Activated CD4-positive, CD25-positive, alpha-beta regulatory T cell treated with anti-CD3 and anti-CD28 coated beads, Interleukin-2, amount 50 U/mL, for 24 hours (primary cell): Measurements from ENCODE around the gene SGIP1.
A peak's percentile ranks its signal among the peaks of the same experiment; 100 is the strongest.

Experiments
- ATAC-seq, 2 donors: fragments of 150-1000 bp; cut with Tn5 transposase; one replicate each; pipeline ENCODE4 v1.10.0; 2021; ENCODE audit warnings: mild to moderate bottlenecking in 1 of 2, moderate library complexity in 1 of 2

The SGIP1 gene

DNA sequence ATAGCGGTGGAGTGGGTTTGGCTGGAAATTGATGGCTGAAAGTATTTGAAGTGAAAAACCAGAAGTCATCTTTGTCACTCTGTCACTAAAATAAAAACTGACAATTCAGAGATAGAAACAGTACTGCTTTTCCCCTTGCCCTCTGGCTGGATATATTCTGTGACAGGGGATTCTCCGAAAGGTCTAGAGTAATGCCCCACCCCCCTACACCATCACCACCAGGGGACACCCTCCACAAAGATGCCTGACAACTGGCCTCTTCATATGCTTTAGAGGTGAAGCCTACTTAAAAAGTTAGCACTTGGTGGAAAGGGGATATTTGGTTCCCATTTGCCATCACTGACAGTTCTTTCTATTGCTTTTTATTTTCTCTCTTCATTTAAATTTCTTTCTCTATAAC lies 73.5 kb downstream of the SGIP1 start:
- ATAC-seq = no peak

DNA sequence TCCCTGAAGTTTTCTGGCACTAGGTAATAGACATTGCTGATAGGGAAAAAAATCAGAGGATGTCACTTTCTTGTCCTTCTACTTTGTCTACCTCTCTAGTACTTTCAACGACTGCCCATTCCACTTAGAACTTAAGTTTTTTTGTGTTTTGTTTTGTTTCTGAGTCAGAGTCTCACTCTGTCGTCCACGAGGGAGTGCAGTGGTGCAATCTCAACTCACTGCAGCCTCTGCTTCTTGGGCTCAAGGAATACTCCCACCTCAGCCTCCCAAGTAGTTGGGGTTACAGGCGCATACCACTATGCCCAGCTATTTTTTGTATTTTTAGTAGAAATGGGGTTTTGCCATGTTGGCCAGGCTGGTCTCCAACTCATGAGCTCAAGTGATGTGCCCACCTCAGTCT lies 79.2 kb downstream of the SGIP1 start:
- ATAC-seq = no peak

DNA sequence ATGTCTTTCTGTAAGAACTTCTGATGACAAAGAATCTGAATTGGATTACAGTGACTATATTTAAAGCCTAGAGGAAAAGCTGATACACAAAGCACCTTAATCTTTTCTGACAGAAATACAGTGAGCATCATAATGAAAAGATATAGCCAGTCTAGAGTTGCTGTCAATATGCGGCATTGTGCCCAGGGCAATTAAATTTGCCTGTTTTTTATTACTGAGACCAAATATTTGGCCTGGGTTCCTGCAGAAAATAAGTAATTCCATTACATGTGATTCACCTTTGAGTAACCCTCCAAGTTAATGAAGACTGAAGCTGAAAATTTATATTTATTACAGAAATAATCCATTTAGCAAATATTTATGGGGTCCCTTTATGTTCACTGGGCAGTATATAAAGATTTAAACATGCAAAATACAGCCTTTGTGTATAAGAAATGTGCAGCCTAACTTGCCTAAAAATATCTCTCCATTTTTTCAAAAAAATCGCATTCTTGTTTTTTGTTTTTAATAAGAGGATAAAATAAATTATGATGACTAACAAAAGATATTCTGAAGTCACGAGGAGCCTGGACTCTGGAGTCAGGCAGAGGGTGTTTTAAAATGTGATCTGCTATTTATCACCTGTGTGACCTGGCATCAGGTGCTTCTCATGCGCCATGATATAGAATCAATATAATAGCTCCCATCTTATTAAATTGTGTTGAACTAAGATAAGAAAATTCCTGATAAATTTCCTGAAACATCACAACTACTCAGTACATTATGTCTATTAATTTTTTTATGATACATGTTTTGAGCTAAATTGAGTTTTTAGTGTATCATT lies 83.6 kb downstream of the SGIP1 start:
- ATAC-seq = no peak

DNA sequence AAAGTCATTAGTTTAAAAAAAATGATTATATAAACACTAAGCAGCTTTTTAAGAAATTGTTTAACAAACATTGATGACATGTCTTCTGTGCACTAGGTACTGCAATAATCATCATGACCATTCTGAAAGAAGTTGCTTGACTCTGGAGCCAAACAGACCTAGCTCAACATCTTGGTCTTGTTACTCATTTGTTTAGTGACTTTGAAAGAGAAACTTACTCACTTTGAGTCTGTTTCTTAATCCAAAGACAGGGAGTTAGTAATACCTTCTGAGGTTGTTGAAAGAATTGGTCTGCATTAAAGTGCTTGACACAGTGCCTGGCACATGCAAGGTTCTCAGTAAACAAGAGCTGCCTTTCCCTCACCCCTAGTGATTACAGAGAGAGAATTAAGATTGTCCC lies 84.4 kb downstream of the SGIP1 start:
- ATAC-seq = peak; percentile 27 to 58

DNA sequence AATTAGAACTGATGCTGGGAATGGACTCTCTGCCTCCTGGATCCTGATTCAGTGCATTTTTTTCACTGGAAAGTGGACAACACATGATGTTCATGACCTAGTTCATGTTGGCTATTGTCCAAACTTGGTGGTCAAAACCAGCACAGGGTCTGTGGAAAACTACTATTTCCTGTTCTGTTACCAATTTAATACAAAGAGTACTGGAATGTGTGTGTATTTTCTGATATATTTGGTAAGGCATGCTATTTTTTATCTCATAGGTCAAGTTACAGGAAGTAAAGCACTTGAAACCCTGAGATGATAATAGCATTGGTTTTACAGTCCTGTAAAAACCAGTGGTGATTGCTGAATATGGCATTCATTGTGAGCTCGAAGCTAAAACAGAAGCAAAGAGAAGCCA lies 89.9 kb downstream of the SGIP1 start:
- ATAC-seq = no peak

DNA sequence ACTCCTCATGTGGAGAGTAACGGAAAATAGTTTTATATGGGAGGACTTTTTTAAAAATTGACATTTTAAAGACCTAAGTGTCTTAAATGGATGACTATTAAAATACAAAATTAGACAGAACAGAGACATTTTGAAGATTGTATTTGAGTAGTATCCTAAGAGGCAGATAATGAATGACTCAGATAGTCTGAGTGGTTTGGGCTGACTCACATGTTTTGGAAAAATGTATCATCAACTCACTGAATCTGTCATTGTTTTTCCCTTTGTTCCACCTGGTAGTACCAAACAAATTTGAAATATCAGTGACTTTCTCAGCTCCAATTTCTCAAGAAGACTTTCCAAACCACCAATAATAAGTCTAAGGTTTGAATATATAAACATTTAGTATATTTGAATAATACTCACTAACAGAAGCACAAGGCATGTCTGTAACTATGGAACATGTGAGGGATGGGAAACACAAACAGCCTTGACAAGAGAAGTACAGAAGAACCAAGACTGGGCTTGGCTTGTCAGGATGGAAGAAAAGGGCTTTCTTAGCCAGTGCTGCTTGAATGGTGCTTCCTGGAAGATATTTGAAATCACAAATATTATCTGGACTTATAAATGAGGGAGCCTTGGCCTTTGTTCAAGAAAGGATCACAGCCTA lies 90.6 kb downstream of the SGIP1 start:
- ATAC-seq = peak; percentile 71 to 74

DNA sequence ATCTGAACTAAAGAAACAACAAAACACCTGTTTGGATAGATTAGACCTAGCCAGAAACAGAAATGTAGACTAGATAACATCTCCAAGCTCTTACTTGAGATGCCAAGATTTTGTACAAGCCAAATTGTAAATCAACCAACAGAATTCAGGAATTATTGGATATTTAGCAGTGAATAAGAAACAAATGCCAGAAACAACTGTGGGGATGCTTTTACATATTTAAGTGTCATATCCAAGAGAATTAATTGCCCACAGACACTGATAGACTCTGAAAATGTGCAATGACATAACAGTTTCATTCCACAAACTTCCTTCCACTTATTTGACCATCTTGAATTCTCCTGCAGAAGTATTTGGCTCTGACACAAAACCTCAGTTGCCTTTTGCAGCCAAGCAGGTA lies 92.3 kb downstream of the SGIP1 start:
- ATAC-seq = no peak

DNA sequence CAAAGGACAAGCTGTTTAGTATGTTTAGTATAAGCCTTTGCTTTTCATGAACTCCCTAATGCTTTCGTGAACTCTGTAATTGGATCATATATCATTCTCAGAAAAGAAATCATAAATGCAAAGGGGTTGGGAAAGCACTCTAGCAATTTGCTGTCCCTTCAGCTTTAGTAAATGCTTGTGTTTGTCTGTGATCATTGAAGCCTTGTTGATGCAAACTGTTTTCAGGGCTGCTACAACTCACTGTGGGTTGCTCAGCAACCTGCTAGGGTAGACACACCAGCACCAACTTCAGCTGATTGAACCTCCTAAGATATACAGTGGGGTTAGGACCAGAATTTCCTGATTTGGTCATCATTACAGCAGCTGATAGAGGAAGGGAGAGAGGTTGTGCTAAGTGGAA lies 95.0 kb downstream of the SGIP1 start:
- ATAC-seq = no peak

DNA sequence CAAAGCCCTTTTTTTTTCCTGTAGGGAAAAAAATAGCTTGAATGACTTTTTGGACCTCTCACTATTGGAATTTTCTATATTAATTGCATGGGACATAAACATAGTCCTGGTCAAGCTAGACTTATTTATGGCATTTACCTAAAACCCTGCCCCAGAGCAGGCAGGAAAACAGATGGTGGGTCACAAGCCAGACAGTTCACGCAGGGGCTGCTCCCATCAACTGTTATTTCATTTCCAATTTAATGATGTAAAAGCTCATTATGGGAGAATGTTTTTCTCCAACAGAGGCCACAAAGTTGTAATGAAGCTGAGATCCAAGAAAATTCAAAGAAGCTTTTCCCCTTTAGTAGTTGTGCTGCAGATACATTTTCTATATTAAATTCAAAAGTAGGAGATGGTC lies 99.2 kb downstream of the SGIP1 start:
- ATAC-seq = no peak

DNA sequence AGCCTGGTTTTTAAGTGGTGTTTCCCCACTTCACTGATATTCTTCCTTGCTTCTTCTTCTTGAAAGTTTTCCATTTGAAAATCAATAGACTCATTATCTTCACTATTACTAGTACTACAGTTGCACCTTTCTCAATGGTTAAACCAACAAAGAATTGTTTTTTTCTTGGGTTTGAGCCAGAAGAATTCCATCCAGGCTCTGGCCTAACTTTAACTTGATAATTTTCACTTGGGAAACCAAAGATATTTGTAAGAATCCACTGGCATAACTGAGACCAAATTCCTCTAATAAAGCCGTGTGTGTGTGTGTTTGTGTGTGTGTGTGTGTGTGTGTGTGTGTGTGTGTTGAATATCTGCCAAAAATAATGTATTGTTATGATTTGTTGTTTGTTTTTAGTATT lies 103.2 kb downstream of the SGIP1 start:
- ATAC-seq = no peak

DNA sequence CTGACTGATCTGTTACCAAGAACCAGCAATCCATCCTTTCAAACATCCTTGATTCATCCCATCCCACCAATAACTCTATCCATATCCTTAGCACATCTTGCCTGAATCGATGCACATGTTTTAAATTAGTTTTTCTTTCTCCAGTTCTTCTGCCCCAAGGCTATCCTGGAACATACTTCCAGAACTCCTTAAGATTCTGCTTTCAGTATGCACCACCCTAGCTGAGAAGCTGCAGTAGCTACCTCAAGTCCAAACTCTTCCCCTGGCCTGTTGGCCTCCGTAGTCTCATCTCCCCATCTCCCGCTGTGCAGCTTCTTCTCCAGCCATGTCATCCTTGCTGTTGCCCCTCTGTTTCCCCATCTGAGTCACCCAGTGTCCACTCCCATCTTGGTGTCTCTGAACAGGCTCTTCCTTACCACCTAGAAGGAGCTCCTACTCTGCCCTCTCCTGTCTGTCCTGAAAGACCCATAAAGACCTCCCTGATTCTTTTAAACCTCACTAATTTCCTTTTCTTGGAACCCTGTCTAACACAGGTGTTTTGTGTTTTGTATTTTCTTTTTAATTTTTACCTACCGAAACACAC lies 108.0 kb downstream of the SGIP1 start:
- ATAC-seq = no peak

DNA sequence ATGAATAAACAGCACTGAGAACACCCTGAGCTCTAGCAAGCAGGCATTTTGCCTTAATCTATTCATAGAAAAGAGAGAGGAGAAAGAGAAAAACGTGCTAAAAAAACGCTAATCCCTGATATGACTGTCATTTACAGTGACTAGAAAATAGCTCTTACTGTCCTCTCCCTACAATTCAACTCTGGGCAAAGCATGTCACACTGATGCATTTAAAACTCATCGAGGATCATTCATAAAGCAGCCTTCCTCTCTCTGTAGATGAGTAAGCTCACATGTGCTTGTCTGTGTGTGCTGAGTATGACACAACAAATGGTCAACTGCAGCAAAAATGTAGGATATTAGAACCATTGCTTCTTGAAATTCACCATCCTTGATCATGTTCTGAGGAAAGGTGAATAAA lies 109.0 kb downstream of the SGIP1 start:
- ATAC-seq = no peak

DNA sequence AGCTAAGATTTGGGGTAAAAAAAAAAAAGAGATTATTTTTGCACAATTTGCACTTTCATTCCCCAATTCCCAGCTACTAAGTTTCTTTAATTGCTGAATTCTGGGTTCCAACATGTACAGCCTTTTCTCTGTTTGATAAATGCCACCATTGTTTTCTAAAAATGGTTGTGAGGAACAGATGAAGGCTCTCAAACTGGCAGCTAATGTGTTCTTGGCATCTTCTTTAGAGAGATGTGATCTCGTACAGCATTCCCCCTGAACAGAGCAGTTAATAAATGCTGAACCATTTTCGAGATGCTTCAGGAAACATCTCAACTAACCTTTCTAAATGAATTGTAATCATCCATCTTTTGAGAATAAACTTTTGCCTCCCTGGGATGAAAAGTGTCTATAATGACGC lies 110.4 kb downstream of the SGIP1 start:
- ATAC-seq = no peak

DNA sequence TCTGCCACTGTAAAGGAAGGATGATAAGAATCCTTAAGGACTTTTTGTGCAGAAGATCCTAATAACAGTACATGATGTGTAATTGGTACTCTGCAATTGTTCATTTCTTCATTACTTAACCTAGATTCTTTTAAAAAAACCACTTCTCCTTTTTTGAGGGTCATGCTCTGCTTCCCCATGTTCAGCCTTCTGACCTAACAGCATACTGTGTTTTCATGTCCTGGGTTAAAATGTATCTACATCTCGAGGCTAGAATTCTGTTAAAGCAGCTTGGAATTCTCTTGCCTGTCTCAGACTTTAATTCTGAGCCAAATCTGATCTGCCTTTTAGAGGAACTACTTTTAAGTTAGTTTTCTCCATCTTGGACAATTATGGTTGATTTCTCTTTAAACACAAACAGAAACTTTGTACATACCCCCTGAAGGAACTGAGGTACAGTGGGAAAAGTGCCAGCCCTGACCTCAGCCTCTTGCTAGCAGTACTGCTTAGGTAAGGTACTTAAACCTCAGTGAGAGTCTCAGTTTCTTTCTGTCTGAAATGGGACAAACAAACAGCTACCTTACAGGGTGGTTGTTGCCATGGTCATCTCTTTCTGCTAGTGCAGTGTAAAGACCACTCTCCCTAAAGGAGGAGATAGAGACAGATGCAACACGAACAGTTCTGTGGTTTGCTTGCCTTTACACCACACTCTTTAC lies 115.1 kb downstream of the SGIP1 start:
- peak in 1 of 2 donors; percentile 21 for ATAC-seq

DNA sequence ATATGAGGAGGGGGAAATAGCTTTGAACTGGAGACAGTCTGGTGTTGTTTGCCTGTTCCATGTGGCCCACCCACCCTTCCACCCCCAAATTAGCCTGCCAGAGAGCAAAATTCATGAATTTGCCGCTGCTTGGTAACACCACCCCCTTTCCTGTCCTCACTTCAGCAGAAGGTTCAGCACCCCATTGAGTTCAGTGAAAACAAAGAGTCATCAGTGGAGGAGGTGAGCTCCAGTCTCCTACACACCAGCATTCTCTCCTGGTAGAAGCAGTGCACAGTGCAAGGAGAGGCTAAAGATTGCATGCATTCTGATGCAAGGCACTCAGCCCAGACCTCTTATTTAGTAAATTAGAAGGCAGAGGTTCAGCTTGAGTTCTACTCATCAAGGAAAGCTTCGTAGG lies 118.6 kb downstream of the SGIP1 start:
- no peak for ATAC-seq

DNA sequence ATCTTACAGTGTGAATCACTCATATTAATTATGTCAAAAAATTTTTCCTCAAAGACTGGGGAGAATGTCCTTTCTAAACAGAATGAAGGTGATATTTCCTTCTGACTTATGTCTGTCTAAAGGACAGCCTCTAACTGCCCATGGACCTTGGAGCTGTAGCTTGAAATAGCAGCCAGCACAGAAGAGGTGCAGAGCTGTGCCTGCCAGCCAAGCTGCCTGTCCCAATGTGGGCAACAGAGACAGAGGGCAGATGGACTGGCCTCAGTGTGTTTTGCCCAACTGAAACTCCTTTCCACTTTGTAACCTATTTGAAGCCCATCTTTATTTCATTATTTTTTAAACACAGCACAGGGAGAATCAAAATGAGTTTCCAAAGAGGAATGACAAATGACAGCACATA lies 120.7 kb downstream of the SGIP1 start:
- ATAC-seq = no peak

DNA sequence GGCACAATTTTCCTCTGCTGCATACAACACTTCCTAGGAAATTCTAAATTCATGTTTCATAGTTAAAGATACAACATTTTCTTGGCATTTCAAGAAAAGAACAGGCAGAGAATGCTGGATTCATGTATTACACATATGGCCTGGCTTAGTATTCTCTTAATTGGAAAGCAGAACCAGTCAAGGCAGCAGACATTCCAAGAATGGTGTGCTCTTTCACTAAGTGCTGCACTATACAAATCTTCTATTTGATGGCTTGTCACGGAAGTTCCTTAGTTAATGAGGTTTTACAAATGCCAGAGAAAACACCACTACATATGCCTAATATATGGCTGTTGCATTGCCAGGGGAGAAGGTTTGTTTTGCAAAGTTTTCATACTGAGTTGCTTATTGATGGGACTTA lies 137.5 kb downstream of the SGIP1 start:
- no peak for ATAC-seq

DNA sequence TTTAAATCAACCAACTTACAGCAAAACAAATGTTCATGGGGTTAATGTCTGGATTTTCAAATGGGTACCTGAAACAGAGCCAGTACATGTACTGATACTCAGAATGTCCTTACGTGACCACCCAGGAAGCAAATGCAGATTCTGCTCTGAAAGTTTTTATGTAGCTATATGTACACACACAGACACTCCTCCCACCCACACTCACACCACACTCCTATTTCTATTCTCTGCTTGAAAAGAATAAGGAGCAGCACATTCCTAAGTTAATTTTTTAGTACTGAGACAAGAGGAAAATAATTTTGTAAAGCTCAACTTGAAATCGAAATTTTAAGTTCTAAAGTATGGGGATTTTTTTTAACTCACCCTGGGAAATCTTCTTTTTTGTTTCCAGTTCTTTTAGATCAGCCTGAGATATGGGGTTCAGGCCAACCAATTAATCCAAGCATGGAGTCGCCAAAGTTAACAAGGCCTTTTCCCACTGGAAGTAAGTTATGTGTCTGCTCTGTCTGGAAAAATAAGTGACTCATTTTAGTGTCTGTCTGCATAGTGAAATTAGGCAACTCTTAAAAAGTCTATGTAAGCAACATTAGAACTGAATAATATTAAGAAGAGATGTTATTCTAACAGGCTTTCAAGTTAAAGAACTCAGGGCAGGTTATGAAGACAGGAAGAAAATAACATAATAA lies 142.8 kb downstream of the SGIP1 start:
- no peak for ATAC-seq

DNA sequence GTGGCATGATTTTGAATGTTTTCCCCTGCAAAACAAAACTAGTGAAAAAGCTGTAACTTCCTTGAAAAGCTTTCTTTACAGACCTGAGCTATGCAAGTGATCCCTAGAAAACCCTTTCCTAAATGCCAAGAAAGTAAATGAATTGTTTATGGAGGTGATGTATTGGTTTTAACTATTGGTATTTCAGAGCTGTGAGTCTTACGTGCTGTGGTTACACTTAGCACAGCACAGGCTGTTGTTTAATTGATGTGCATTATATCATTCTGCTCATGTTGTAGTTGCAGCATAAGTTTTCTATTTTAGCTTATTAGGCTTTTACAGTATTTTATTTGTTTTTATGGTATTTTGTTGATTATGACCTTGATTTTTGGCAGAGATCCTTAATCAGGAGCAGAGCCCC lies 144.2 kb downstream of the SGIP1 start:
- no peak for ATAC-seq

DNA sequence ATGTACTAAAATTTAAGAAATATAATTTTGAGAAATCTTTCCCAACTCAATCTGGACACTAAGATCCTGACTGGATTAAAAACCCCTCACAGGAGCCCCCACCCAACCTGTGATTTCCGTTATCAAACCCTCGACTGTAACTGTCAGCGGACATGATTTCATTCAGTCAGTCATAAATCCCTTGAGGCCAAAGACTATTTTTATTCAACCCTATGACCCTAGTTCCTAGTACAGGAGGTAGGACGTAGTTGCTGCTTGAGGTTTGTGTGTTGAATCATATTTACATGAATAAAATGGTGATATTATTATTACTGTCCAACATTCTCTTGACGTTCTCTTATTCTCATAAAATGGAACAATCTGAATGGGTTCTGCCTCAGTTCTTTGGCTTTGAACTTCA lies 145.2 kb downstream of the SGIP1 start:
- ATAC-seq = no peak

DNA sequence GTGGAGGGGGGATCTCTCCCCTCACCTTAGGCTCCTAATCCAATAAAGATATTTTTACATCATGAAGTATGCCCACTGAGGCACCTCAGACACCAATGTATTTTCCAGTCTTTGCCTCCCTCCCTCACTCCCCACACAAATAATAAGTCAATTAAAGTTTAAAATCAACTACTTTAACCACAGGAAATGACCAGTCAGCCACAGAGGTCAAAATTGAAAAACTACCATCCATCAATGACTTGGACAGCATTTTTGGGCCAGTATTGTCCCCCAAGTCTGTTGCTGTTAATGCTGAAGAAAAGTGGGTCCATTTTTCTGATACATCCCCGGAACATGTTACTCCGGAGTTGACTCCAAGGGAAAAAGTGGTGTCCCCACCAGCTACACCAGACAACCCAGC lies 147.7 kb downstream of the SGIP1 start:
- no peak for ATAC-seq

DNA sequence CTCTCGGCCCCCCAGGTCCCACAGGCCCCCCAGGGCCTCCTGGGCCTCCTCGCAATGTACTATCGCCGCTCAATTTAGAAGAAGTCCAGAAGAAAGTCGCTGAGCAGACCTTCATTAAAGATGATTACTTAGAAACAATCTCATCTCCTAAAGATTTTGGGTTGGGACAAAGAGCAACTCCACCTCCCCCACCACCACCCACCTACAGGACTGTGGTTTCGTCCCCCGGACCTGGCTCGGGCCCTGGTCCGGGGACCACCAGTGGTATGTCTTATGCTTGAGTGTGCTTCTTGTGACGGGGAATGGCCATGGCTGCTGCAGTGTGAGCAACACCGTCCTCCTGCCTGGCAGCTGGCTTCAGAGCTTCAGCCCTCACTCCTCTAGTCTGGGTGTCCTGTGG lies 148.2 kb downstream of the SGIP1 start:
- ATAC-seq = no peak

DNA sequence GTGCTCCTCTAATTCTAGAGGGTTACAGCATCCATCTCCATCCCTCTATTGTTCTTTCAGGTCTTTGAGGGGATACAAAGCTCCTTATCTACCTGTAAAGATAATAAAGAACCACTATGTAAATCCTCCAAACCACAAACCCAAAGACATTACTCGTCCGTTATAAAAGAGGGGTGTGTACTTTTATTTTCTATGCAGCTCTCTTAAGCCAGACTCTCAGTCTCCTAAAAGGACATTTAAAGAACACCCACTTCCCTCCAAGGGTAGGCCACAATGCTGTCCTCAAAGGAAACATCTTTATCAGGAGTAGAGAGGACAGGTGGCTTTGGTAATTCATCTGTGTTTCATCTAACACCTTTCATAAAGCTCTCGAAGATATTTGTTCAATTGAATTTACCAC lies 150.4 kb downstream of the SGIP1 start:
- ATAC-seq = no peak
